K562 (cell line): ENCODE results near the gene PIP4K2C. TPM values are rescaled to one million over a fixed set of nuclear protein-coding genes. Genes with fewer than 3 reads are reported as not detected.

Experiments
- ARID1B ChIP-seq: fragments of 450-650 bp; IDR thresholded peaks from 2 replicates; pipeline ENCODE4 v1.6.1; 2016; ENCODE audit warnings: antibody characterized with exemption, mild to moderate bottlenecking, inconsistent platforms
- CC2D1A ChIP-seq: fragments of 450-650 bp; IDR thresholded peaks from 2 replicates; pipeline ENCODE4 v1.6.1; 2017; ENCODE audit warnings: mild to moderate bottlenecking
- CCNT2 ChIP-seq: IDR thresholded peaks from 2 replicates; pipeline ENCODE4 v1.6.1; 2011; ENCODE audit warnings: borderline replicate concordance, low read depth, mild to moderate bottlenecking, moderate library complexity, mixed read lengths, low read length; ENCODE audit not compliant: insufficient read length; ENCODE audit errors: extremely low read depth
- HLTF ChIP-seq: fragments of 450-650 bp; IDR thresholded peaks from 2 replicates; pipeline ENCODE4 v1.6.1; 2016
- KLF6 ChIP-seq: fragments of 250-450 bp; sonication (Bioruptor Pico); IDR thresholded peaks from 2 replicates; pipeline ENCODE4 v1.4.0; 2020; ENCODE audit warnings: mild to moderate bottlenecking, moderate library complexity, borderline replicate concordance
- MTA1 ChIP-seq: fragments of 450-650 bp; IDR thresholded peaks from 2 replicates; pipeline ENCODE4 v1.6.1; 2017; ENCODE audit warnings: borderline replicate concordance
- NFIX ChIP-seq: fragments of 250-450 bp; sonication (Bioruptor Pico); IDR thresholded peaks from 2 replicates; pipeline ENCODE4 v1.4.0; 2020; ENCODE audit warnings: low read depth, mild to moderate bottlenecking, moderate library complexity
- NFYB ChIP-seq: IDR thresholded peaks from 2 replicates; pipeline ENCODE4 v1.6.1; 2011; ENCODE audit warnings: mild to moderate bottlenecking, moderate library complexity; ENCODE audit not compliant: insufficient read length; ENCODE audit errors: extremely low read depth
- NR3C1 ChIP-seq: sonication (generic); formaldehyde crosslinking; IDR thresholded peaks from 2 replicates; pipeline ENCODE4 v1.8.1; 2022; ENCODE audit warnings: missing genetic modification reagents
- RBM14 ChIP-seq: fragments of 200-400 bp; formaldehyde crosslinking; IDR thresholded peaks from 2 replicates; pipeline ENCODE4 v1.6.1; 2018; ENCODE audit warnings: low read depth, mild to moderate bottlenecking, low read length, moderate library complexity, borderline replicate concordance; ENCODE audit not compliant: insufficient read depth
- RNF219 ChIP-seq: fragments of 250-450 bp; sonication (Bioruptor Pico); IDR thresholded peaks from 2 replicates; pipeline ENCODE4 v1.5.0; 2022; ENCODE audit warnings: mild to moderate bottlenecking
- SMAD2 ChIP-seq: fragments of 150-350 bp; IDR thresholded peaks from 2 replicates; pipeline ENCODE4 v1.6.1; 2014; ENCODE audit warnings: low read depth, mild to moderate bottlenecking, low read length
- STAT5B ChIP-seq: fragments of 250-450 bp; sonication (Bioruptor Pico); IDR thresholded peaks from 2 replicates; pipeline ENCODE4 v1.8.0; 2021; ENCODE audit warnings: mild to moderate bottlenecking, inconsistent platforms
- THRAP3 ChIP-seq: fragments of 450-650 bp; IDR thresholded peaks from 2 replicates; pipeline ENCODE4 v1.6.1; 2016; ENCODE audit warnings: mild to moderate bottlenecking, inconsistent platforms, borderline replicate concordance
- ZNF668 ChIP-seq: fragments of 250-450 bp; sonication (Bioruptor Pico); IDR thresholded peaks from 2 replicates; pipeline ENCODE4 v1.8.0; 2022; ENCODE audit warnings: mild to moderate bottlenecking, inconsistent platforms
- polyA plus RNA-seq, 8 experiments: library from polyadenylated mRNA; depleted of rRNA in 4 of 8; stranded (reverse) in 5 of 8; unstranded in 3 of 8; fragments of >200 nt; fragmentation: Nextera tagmentation in 2 of 8; fragmentation: Illumina TruSeq in 1 of 8; extraction: Ambion mirVana in 2 of 8; extraction: Trizol in 1 of 8; gene quantifications; 2 replicates each; pipeline versions ENCODE4 v1.2.1 to v1.2.3, GENCODE V29; 2011 to 2014; ENCODE audit warnings: inconsistent platforms in 1 of 8, missing spikeins in 1 of 8
- total RNA-seq, 7 experiments: library from RNA; depleted of rRNA in 6 of 7; stranded (reverse); fragments of >200 nt in 6 of 7; fragmentation: Illumina TruSeq in 2 of 7; extraction: Trizol in 2 of 7; gene quantifications; 2 replicates each; pipeline versions ENCODE4 v1.2.1 to v1.2.3, GENCODE V29; 2011 to 2021; ENCODE audit warnings: low replicate concordance in 1 of 7
- TF ChIP-seq, protein P1 (sequence below): sonication (generic); formaldehyde crosslinking; IDR thresholded peaks from 2 replicates; pipeline ENCODE4 v1.8.1; 2022; ENCODE audit warnings: missing genetic modification reagents
- TF ChIP-seq, protein P2 (sequence below): sonication (generic); formaldehyde crosslinking; IDR thresholded peaks from 2 replicates; pipeline ENCODE4 v1.8.0; 2022; ENCODE audit warnings: missing genetic modification reagents, mild to moderate bottlenecking, borderline replicate concordance
- TF ChIP-seq, protein P3 (sequence below): fragments of 450-650 bp; formaldehyde crosslinking; IDR thresholded peaks from 2 replicates; pipeline ENCODE4 v1.4.0; 2020; ENCODE audit warnings: mild to moderate bottlenecking, moderate library complexity
- TF ChIP-seq, protein P4 (sequence below), 2 experiments: fragments of 450-650 bp; conservative IDR thresholded peaks; 2 replicates each; pipeline ENCODE4 v1.6.1; 2017; ENCODE audit warnings: mild to moderate bottlenecking in 2 of 2, moderate library complexity in 2 of 2

PIP4K2C gene
- total and polyA plus RNA-seq, 9 of the 15 experiments (the other 6 are each of a cell fraction or from before 2014, with no cell fraction given), result 9.0 to 41.4 (median 18.3) TPM

DNA sequence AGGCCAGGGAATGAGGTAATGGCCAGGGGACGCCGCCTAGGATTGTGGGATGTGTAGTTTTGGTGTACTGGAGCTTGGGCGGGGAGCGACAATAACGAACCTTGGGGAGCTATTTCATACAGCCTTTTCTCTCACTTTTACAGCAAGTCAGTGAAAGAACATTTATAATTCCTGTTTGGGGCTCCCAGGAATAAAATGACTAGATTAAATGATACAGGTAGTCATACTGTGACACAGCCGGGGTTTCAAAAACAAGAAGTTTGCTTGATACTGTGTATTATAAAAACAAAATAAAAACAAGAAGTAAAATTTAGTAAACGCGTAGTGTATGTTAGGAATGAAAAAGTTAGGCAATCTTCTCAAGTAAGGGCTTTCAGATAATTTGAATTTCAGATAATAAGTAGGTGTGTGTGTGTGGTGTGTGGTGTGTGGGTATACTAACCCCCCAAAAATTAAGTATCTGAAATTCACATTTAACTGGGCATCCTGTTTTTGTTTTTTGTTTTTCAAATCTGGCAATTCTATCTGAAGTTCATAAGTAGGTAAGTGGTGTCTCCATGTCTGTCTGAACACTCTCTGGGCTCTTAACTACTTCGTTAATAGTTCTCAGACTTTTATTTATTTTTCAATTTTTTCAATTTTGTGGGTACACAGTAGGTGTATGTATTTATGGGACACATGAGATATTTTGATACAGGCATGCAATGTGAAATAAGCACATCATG, 43.5 kb upstream of the PIP4K2C start (continued):
- TF ChIP-seq ZNF668 (CRISPR knock-in tag) (no peak), RNF219 (CRISPR knock-in tag) (no peak), CC2D1A (no peak), KLF6 (CRISPR knock-in tag) (no peak), STAT5B (CRISPR knock-in tag) (no peak), HLTF (no peak), CCNT2 (no peak), SMAD2 (no peak), THRAP3 (no peak), NFIX (CRISPR knock-in tag) (no peak), ARID1B (no peak), MTA1 (peak; percentile 97), RBM14 (no peak), NR3C1 (CRISPR knock-in tag) (no peak), NFYB (no peak)
- TF ChIP-seq, protein P1, sequence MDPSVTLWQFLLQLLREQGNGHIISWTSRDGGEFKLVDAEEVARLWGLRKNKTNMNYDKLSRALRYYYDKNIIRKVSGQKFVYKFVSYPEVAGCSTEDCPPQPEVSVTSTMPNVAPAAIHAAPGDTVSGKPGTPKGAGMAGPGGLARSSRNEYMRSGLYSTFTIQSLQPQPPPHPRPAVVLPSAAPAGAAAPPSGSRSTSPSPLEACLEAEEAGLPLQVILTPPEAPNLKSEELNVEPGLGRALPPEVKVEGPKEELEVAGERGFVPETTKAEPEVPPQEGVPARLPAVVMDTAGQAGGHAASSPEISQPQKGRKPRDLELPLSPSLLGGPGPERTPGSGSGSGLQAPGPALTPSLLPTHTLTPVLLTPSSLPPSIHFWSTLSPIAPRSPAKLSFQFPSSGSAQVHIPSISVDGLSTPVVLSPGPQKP (CRISPR knock-in tag), result no peak
- TF ChIP-seq, protein P2, sequence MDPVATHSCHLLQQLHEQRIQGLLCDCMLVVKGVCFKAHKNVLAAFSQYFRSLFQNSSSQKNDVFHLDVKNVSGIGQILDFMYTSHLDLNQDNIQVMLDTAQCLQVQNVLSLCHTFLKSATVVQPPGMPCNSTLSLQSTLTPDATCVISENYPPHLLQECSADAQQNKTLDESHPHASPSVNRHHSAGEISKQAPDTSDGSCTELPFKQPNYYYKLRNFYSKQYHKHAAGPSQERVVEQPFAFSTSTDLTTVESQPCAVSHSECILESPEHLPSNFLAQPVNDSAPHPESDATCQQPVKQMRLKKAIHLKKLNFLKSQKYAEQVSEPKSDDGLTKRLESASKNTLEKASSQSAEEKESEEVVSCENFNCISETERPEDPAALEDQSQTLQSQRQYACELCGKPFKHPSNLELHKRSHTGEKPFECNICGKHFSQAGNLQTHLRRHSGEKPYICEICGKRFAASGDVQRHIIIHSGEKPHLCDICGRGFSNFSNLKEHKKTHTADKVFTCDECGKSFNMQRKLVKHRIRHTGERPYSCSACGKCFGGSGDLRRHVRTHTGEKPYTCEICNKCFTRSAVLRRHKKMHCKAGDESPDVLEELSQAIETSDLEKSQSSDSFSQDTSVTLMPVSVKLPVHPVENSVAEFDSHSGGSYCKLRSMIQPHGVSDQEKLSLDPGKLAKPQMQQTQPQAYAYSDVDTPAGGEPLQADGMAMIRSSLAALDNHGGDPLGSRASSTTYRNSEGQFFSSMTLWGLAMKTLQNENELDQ, result no peak
- TF ChIP-seq, protein P3, sequence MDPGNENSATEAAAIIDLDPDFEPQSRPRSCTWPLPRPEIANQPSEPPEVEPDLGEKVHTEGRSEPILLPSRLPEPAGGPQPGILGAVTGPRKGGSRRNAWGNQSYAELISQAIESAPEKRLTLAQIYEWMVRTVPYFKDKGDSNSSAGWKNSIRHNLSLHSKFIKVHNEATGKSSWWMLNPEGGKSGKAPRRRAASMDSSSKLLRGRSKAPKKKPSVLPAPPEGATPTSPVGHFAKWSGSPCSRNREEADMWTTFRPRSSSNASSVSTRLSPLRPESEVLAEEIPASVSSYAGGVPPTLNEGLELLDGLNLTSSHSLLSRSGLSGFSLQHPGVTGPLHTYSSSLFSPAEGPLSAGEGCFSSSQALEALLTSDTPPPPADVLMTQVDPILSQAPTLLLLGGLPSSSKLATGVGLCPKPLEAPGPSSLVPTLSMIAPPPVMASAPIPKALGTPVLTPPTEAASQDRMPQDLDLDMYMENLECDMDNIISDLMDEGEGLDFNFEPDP (CRISPR knock-in tag), result no peak
- TF ChIP-seq, protein P4, sequence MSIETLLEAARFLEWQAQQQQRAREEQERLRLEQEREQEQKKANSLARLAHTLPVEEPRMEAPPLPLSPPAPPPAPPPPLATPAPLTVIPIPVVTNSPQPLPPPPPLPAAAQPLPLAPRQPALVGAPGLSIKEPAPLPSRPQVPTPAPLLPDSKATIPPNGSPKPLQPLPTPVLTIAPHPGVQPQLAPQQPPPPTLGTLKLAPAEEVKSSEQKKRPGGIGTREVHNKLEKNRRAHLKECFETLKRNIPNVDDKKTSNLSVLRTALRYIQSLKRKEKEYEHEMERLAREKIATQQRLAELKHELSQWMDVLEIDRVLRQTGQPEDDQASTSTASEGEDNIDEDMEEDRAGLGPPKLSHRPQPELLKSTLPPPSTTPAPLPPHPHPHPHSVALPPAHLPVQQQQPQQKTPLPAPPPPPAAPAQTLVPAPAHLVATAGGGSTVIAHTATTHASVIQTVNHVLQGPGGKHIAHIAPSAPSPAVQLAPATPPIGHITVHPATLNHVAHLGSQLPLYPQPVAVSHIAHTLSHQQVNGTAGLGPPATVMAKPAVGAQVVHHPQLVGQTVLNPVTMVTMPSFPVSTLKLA (conservative IDR thresholded peaks at IDR 0.05), result peak in 1 of 2 experiments; percentile 21; a peak in 1 of 4 replicates
